Trophoblast cell (in vitro differentiated cells and primary cell): ENCODE data around the gene HAND2. TPM values are rescaled to one million over a fixed set of nuclear protein-coding genes. Genes with fewer than 3 reads are reported as not detected.

Source experiments
- DNase-seq, 2 donors: peaks; one replicate each; pipeline ENCODE4 v3.0.0-alpha.2; 2016
- H2AFZ ChIP-seq: 2 replicates; pipeline ENCODE4 v1.6.1; 2013; ENCODE audit warnings: low read length, moderate library complexity, mild to moderate bottlenecking; ENCODE audit not compliant: insufficient read depth, poor library complexity
- H2AK5ac ChIP-seq: 2 replicates; pipeline ENCODE4 v1.6.1; 2013; ENCODE audit warnings: mild to moderate bottlenecking, low read length
- H2BK120ac ChIP-seq: 2 replicates; pipeline ENCODE4 v1.6.1; 2013; ENCODE audit warnings: low read length, mild to moderate bottlenecking, moderate library complexity; ENCODE audit not compliant: insufficient read depth, poor library complexity
- H2BK12ac ChIP-seq: 2 replicates; pipeline ENCODE4 v1.6.1; 2013; ENCODE audit warnings: mild to moderate bottlenecking, low read length, moderate library complexity
- H2BK5ac ChIP-seq: 2 replicates; pipeline ENCODE4 v1.6.1; 2013; ENCODE audit warnings: low read length, low read depth, moderate library complexity, mild to moderate bottlenecking; ENCODE audit not compliant: poor library complexity
- H3K14ac ChIP-seq: 2 replicates; pipeline ENCODE4 v1.6.1; 2013; ENCODE audit warnings: mild to moderate bottlenecking, low read length
- H3K18ac ChIP-seq: 2 replicates; pipeline ENCODE4 v1.6.1; 2013; ENCODE audit warnings: mild to moderate bottlenecking, low read length
- H3K23ac ChIP-seq: 2 replicates; pipeline ENCODE4 v1.6.1; 2013; ENCODE audit warnings: low read length
- H3K27ac ChIP-seq: 2 replicates; pipeline ENCODE4 v1.5.1; 2013; ENCODE audit warnings: low read depth, mild to moderate bottlenecking, inconsistent platforms, low read length, moderate library complexity
- H3K27me3 ChIP-seq: 2 replicates; pipeline ENCODE4 v1.6.1; 2013; ENCODE audit warnings: inconsistent platforms, mild to moderate bottlenecking, low read length, moderate library complexity; ENCODE audit not compliant: insufficient read depth
- H3K36me3 ChIP-seq, 2 experiments: 1 replicate in 1 of 2; 2 replicates in 1 of 2; pipeline ENCODE4 v1.6.1; 2013; ENCODE audit warnings: low read length in 2 of 2, mild to moderate bottlenecking in 2 of 2, moderate library complexity in 1 of 2; ENCODE audit not compliant: insufficient read depth in 2 of 2, control insufficient read depth in 1 of 2
- H3K4ac ChIP-seq: 2 replicates; pipeline ENCODE4 v1.6.1; 2013; ENCODE audit warnings: low read depth, mild to moderate bottlenecking, low read length, moderate library complexity
- H3K4me1 ChIP-seq, 2 experiments: 1 replicate in 1 of 2; 2 replicates in 1 of 2; pipeline ENCODE4 v1.6.1; 2013; ENCODE audit warnings: low read length in 2 of 2, mild to moderate bottlenecking in 2 of 2, moderate library complexity in 1 of 2; ENCODE audit not compliant: insufficient read depth in 2 of 2, control insufficient read depth in 1 of 2
- H3K4me2 ChIP-seq: 2 replicates; pipeline ENCODE4 v1.6.1; 2013; ENCODE audit warnings: inconsistent platforms, mild to moderate bottlenecking, low read length, moderate library complexity
- H3K4me3 ChIP-seq: 2 replicates; pipeline ENCODE4 v1.5.1; 2013; ENCODE audit warnings: mild to moderate bottlenecking, low read depth, low read length, inconsistent platforms
- H3K79me1 ChIP-seq: one replicate; pipeline ENCODE4 v1.6.1; 2013; ENCODE audit warnings: low read length
- H3K79me2 ChIP-seq: 2 replicates; pipeline ENCODE4 v1.6.1; 2013; ENCODE audit warnings: low read length, mild to moderate bottlenecking; ENCODE audit not compliant: control insufficient read depth, insufficient read depth, poor library complexity
- H3K9ac ChIP-seq: 2 replicates; pipeline ENCODE4 v1.6.1; 2013; ENCODE audit warnings: mild to moderate bottlenecking, low read length
- H3K9me3 ChIP-seq: 2 replicates; pipeline ENCODE4 v1.6.1; 2013; ENCODE audit warnings: low read depth, mild to moderate bottlenecking, control low read depth, inconsistent platforms, low read length; ENCODE audit not compliant: insufficient read depth
- H4K12ac ChIP-seq: 2 replicates; pipeline ENCODE4 v1.6.1; 2013; ENCODE audit warnings: low read depth, mild to moderate bottlenecking, low read length, moderate library complexity
- H4K8ac ChIP-seq: 2 replicates; pipeline ENCODE4 v1.6.1; 2013; ENCODE audit warnings: low read depth, mild to moderate bottlenecking, low read length, moderate library complexity
- H4K91ac ChIP-seq: one replicate; pipeline ENCODE4 v1.6.1; 2013; ENCODE audit warnings: low read depth, mild to moderate bottlenecking, low read length, moderate library complexity
- WGBS: extraction: QIAGEN DNeasy Blood & Tissue Kit; methylation state at CpG from one replicate; pipeline ENCODE4 v1.1.7; 2013; ENCODE audit warnings: missing lambda C conversion rate; ENCODE audit not compliant: insufficient read length, insufficient coverage; ENCODE audit errors: extremely low coverage; 5-methylcytosine and 5-hydroxymethylcytosine counted together
- polyA plus RNA-seq: library from polyadenylated mRNA; stranded (reverse); fragments of 200-250 nt; gene quantifications from 2 replicates; pipeline ENCODE4 v1.2.3, GENCODE V29; 2013

Gene HAND2
- 12.4 and 13.9 TPM in 2 replicates for polyA plus RNA-seq

DNA sequence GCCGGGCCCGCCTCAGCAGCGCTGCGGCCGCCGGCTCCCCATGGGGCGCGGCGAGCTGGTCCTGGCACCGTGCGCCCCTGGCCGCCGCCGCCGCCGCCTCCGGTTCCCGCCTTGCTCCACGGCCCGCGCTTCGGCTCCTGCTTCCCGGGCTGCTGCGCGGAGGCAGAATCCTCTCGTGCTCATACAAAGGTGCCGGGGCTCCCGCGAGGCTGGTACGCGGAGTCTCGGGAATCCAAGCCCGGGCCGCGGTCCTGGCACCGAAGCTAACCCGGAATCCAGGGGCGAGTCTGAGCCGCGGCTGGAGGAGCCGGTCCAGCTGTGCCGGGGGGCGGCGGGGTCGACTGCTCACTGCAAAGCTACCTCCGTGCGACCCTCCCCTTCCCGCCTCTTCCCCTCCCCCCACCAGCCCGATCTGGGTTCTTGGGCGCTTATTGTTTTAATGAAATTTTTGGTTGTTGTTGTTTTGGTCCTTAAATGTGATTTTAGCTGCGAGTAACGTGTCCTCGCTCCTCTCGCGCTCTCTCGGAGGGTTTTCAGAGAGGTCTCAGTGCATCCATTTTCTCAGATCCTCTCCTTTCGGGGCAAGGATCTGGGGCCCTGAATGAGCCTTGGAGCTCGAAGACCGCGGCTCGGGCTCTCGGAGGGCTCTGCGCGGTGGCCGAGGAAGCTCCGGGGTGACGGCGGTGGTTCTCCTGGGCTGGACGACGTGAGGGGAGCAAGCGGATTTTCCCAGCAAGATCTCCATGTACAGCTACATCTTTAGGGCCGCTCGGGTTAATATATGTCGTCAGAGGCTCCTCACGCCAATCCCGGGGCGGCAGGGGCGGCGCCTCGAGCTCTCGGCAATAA is at the start of gene HAND2:
Gene HAND2, minus strand, starts transcription at position 753 of the 849 bp plus-strand sequence. CDS start 940 bp downstream, outside the sequence.
- Histone ChIP-seq H3K27ac (no peak within 1 kb of the TSS), H3K23ac (no peak within 1 kb of the TSS), H2BK12ac (peak within 1 kb of the TSS; percentile 62), H3K36me3 (no peaks in the 10 kb centered on the region), H3K79me2 (peaks cover 1% of the 10 kb centered on the region), H4K91ac (peak within 1 kb of the TSS; percentile 71), H4K12ac (no peak within 1 kb of the TSS), H3K14ac (peak within 1 kb of the TSS; percentile 73), H3K4me1 (peaks cover 14 to 16% of the 10 kb centered on the region in 2 experiments), H3K79me1 (peaks cover 32% of the 10 kb centered on the region), H2BK120ac (peak within 1 kb of the TSS; percentile 57), H3K4me3 (peak within 1 kb of the TSS; percentile 70), H3K4ac (peak within 1 kb of the TSS; percentile 2), H2BK5ac (no peak within 1 kb of the TSS), H2AFZ (no peak within 1 kb of the TSS), H4K8ac (peak within 1 kb of the TSS; percentile 76), H3K9me3 (peaks cover 4% of the 10 kb centered on the region), H3K9ac (peak within 1 kb of the TSS; percentile 76), H2AK5ac (no peak within 1 kb of the TSS), H3K27me3 (peaks cover 65% of the 10 kb centered on the region), H3K4me2 (peak within 1 kb of the TSS; percentile 62), H3K18ac (peak within 1 kb of the TSS; percentile 37)
- no peak for DNase-seq
- WGBS: no CpG with 5 or more reads among the region's 81 CpGs

DNA sequence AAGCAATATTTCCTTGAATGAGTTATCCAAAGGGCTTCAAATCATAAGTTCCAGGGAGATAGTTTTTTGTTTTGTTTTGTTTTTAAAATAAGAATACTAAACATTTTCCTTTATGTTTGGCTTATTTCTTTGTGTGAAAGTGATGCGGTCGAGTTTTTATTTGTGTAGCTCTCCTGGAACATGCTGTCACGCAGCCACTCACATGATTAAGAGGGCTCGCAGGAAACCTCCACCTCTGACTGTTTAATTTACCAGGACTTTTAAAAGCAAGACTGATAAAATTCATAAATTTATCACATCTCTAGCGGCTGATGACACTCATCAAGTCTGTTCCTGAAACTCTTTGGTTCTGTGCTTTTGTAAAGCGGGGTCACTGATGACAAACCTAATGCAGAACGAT is 48.9 kb upstream of the HAND2 start:
- Histone ChIP-seq H3K9ac (no peak overlapping the region), H3K27me3 (no peaks in the 10 kb centered on the region)
- DNase-seq: no peak

DNA sequence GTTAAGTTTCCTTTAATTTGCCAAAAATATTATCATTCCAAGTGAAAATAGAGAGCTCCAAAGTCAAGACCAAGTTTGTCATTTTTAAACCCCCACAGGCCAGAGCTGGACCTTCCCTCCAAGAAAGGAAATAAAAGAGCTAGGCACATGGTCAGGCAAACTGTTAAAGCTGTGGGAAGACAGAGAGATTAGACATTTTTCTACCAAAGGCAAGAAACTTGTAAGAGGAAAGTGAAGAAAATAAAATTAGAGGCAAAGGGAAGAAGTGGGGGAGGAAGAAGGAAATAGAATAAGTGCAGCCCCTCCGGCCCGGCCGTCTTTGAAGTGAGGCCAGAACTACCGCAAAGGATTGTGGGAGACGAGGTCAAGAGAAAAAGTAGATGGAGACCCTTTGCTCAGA is 47.9 kb upstream of the HAND2 start:
- Histone ChIP-seq H3K4me2 (no peak overlapping the region), H3K23ac (no peak overlapping the region), H3K14ac (no peak overlapping the region), H2BK5ac (no peak overlapping the region), H2AFZ (no peak overlapping the region), H3K18ac (no peak overlapping the region), H3K79me1 (no peaks in the 10 kb centered on the region), H3K27me3 (no peaks in the 10 kb centered on the region), H2AK5ac (no peak overlapping the region), H3K4me3 (no peak overlapping the region), H4K91ac (no peak overlapping the region), H2BK12ac (no peak overlapping the region), H3K79me2 (no peaks in the 10 kb centered on the region), H2BK120ac (no peak overlapping the region), H4K8ac (no peak overlapping the region), H3K27ac (no peak overlapping the region), H4K12ac (no peak overlapping the region), H3K9me3 (no peaks in the 10 kb centered on the region), H3K9ac (no peak overlapping the region), H3K4me1 (no peaks in the 10 kb centered on the region), H3K36me3 (no peaks in the 10 kb centered on the region), H3K4ac (no peak overlapping the region)
- DNase-seq: no peak
- no CpG with 5 or more reads among the region's 5 CpGs for WGBS

More for the DNA sequence above, 48.9 kb upstream of the HAND2 start:
- no peak overlapping the region for H2AK5ac ChIP-seq
- no peak overlapping the region for H3K18ac ChIP-seq
- WGBS: no CpG with 5 or more reads among the region's 7 CpGs
- H4K12ac ChIP-seq: no peak overlapping the region
- H3K79me1 ChIP-seq: no peaks in the 10 kb centered on the region
- no peaks in the 10 kb centered on the region for H3K79me2 ChIP-seq
- no peak overlapping the region for H3K4me3 ChIP-seq
- no peak overlapping the region for H2AFZ ChIP-seq
- H3K36me3 ChIP-seq: no peaks in the 10 kb centered on the region
- no peak overlapping the region for H2BK12ac ChIP-seq
- no peak overlapping the region for H3K4me2 ChIP-seq
- H3K4me1 ChIP-seq: no peaks in the 10 kb centered on the region
- H3K4ac ChIP-seq: no peak overlapping the region
- no peak overlapping the region for H3K14ac ChIP-seq
- no peak overlapping the region for H3K27ac ChIP-seq
- H4K8ac ChIP-seq: no peak overlapping the region
- H3K9me3 ChIP-seq: no peaks in the 10 kb centered on the region
- no peak overlapping the region for H2BK120ac ChIP-seq
- H4K91ac ChIP-seq: no peak overlapping the region
- no peak overlapping the region for H3K23ac ChIP-seq
- H2BK5ac ChIP-seq: no peak overlapping the region

DNA sequence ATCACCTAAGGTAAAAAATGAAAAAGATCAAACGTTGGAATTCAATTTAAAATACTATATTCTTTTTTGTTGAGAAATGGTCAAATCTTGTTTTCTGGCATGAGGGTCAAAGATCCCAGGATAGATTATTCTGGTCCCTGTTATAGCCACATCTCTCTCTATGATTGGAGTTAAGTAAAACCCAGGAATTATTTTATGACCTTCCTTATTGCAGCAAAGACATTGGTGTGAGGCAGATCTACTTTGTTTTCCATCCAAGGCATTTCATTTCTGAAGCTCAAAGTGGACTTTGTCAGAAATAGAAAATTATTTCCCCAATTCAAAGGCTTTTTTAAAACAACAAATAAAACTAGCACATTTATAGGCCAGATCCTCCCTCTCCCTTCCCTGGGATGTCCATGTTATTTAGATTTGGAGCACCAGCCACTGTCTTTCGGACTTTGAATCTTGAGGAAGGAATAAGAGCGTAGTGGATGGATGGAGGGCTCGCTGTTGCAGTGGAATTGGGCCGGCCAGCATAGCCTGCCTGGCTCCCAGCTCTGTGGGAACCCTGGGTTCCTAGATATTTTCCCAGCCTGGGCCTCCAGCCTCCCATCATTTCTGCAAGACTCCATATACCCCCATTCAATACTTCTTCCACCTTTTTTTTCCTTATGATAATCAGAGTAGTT is 45.6 kb upstream of the HAND2 start:
- no peak for DNase-seq
- Histone ChIP-seq H4K91ac (no peak overlapping the region), H3K4ac (no peak overlapping the region), H3K4me3 (no peak overlapping the region), H3K79me2 (no peaks in the 10 kb centered on the region), H2AFZ (no peak overlapping the region), H3K79me1 (no peaks in the 10 kb centered on the region), H3K27me3 (no peaks in the 10 kb centered on the region), H3K4me2 (no peak overlapping the region), H3K18ac (no peak overlapping the region), H2BK5ac (no peak overlapping the region), H2BK120ac (no peak overlapping the region), H4K8ac (no peak overlapping the region), H3K9me3 (no peaks in the 10 kb centered on the region), H2BK12ac (no peak overlapping the region), H3K14ac (no peak overlapping the region), H3K36me3 (no peaks in the 10 kb centered on the region), H3K23ac (no peak overlapping the region), H3K4me1 (no peaks in the 10 kb centered on the region), H2AK5ac (no peak overlapping the region), H3K27ac (no peak overlapping the region), H4K12ac (no peak overlapping the region), H3K9ac (no peak overlapping the region)
- no CpG with 5 or more reads among the region's 5 CpGs for WGBS
